Superior temporal gyrus (tissue), 1 donor: ENCODE data around the gene TOX2.
"Not testable (repeated sequence)": the region's sequence is repeated elsewhere in the genome, so short reads cannot be mapped to it uniquely, and the experiment has no call there.

Source experiments
- DNase-seq: peaks from one replicate; pipeline ENCODE4 v3.0.0-alpha.2; 2016; ENCODE audit errors: extremely low spot score

The TOX2 gene

GRCh38 chr20:44033344-44033743 is 118.7 kb downstream of the TOX2 start:
- DNase-seq, result no peak

- DNase-seq, result no peak
Measured at GRCh38 chr20:44033873-44034272, 119.2 kb downstream of the TOX2 start.

GRCh38 chr20:44034451-44034850 is 119.8 kb downstream of the TOX2 start:
- DNase-seq, result no peak

GRCh38 chr20:44034965-44035635 is 120.4 kb downstream of the TOX2 start:
- DNase-seq, result no peak

GRCh38 chr20:44035924-44036323 is 121.3 kb downstream of the TOX2 start:
- no peak for DNase-seq

- no peak for DNase-seq
Measured at GRCh38 chr20:44036441-44036840, 121.8 kb downstream of the TOX2 start.

- peak; percentile 69 for DNase-seq
Measured at GRCh38 chr20:44038681-44039123, 124.0 kb downstream of the TOX2 start.

- DNase-seq, result no peak
Measured at GRCh38 chr20:44039147-44039546, 124.5 kb downstream of the TOX2 start.

GRCh38 chr20:44039741-44040140 is 125.1 kb downstream of the TOX2 start:
- DNase-seq, result no peak

- no peak for DNase-seq
Measured at GRCh38 chr20:44040202-44040915, 125.7 kb downstream of the TOX2 start.

- DNase-seq, result no peak
Measured at GRCh38 chr20:44041001-44041400, 126.3 kb downstream of the TOX2 start.

- not testable (repeated sequence) for DNase-seq
Measured at GRCh38 chr20:44044712-44045111, 130.1 kb downstream of the TOX2 start.

- no peak for DNase-seq
Measured at GRCh38 chr20:44050327-44050726, 135.7 kb downstream of the TOX2 start.

- no peak for DNase-seq
Measured at GRCh38 chr20:44050925-44051660, 136.4 kb downstream of the TOX2 start.

- no peak for DNase-seq
Measured at GRCh38 chr20:44051661-44052000, 137.0 kb downstream of the TOX2 start.

GRCh38 chr20:44052166-44052565 is 137.5 kb downstream of the TOX2 start:
- DNase-seq, result no peak

- no peak for DNase-seq
Measured at GRCh38 chr20:44053046-44053445, 138.4 kb downstream of the TOX2 start.

GRCh38 chr20:44054118-44054517 is 139.5 kb downstream of the TOX2 start:
- DNase-seq, result no peak

GRCh38 chr20:44054849-44055248 is 140.2 kb downstream of the TOX2 start:
- no peak for DNase-seq

- DNase-seq, result peak; percentile 63
Measured at GRCh38 chr20:44056010-44056698, 141.5 kb downstream of the TOX2 start.

GRCh38 chr20:44057698-44058675 is 143.3 kb downstream of the TOX2 start:
- DNase-seq, result no peak
